Adrenal gland (tissue), 5 donors: Measurements from ENCODE around the gene DIP2C.

Experiments used
- POLR2A ChIP-seq, 2 donors: fragments of 450-650 bp; IDR thresholded peaks; one replicate each; pipeline ENCODE4 v1.6.1; 2017; ENCODE audit warnings: antibody characterized with exemption in 2 of 2, mild to moderate bottlenecking in 2 of 2, moderate library complexity in 1 of 2
- TF ChIP-seq, protein P1 (sequence below), 6 experiments: fragments of 450-650 bp in 4 of 6; fragments of 200-600 bp in 2 of 6; sonication (generic) in 1 of 6; IDR thresholded peaks; 1 replicate in 5 of 6; 2 replicates in 1 of 6; pipeline versions ENCODE4 v1.5.1 to v1.8.0; 2016 to 2021; ENCODE audit warnings: antibody characterized with exemption in 6 of 6, mild to moderate bottlenecking in 2 of 6, moderate library complexity in 1 of 6
- donor health status: DM: no; HTN: no; CAD: no.

DNA sequence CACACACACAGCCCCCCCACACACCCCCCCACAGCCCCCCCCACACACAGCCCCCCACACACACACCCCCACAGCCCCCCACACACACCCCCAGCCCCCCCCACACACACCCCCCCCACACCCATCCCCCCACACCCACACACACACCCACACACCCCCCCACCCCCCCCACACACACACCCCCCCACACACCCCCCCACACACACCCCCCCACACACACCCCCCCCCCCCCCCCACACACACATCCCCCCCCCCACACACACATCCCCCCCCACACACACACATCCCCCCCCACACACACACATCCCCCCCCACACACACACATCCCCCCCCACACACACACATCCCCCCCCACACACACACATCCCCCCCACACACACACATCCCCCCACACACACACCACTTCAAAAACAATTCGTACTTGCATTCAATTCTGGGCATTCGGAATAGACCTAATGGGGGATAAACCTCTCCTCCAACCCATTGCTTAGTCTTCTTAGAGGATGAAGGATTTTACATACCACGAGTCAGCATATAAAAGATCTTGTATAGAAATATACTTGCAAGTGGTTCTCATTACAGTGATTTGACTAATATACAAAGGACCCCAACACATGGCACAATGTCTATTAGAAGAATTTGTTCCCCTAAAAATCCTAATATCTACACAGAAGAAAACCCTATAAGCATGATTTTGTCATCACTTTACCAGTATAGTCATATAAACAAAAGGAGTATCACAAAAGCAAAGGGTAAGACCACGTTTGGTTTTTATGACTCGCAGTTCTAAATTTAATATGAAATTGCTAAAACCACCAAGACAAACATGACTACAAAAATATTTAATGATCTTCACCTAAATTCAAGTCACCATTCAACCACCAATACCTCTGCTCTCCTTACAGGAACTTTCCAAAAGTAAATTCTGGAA lies 80.9 kb downstream of the DIP2C start:
- TF ChIP-seq, protein P1, sequence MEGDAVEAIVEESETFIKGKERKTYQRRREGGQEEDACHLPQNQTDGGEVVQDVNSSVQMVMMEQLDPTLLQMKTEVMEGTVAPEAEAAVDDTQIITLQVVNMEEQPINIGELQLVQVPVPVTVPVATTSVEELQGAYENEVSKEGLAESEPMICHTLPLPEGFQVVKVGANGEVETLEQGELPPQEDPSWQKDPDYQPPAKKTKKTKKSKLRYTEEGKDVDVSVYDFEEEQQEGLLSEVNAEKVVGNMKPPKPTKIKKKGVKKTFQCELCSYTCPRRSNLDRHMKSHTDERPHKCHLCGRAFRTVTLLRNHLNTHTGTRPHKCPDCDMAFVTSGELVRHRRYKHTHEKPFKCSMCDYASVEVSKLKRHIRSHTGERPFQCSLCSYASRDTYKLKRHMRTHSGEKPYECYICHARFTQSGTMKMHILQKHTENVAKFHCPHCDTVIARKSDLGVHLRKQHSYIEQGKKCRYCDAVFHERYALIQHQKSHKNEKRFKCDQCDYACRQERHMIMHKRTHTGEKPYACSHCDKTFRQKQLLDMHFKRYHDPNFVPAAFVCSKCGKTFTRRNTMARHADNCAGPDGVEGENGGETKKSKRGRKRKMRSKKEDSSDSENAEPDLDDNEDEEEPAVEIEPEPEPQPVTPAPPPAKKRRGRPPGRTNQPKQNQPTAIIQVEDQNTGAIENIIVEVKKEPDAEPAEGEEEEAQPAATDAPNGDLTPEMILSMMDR (IDR thresholded peaks at IDR 0.05): no peak
- TF ChIP-seq POLR2A (IDR thresholded peaks at IDR 0.05): no peak
